AG09309 (cell line): ENCODE measurements around the gene PDE4D.
A peak's percentile ranks its signal among the peaks of the same experiment; 100 is the strongest.
"Not testable (repeated sequence)": the region's sequence is repeated elsewhere in the genome, so short reads cannot be mapped to it uniquely, and the experiment has no call there.

Experiments
- DNase-seq: peaks from one replicate; pipeline ENCODE4 v3.0.0-alpha.2; 2010; ENCODE audit warnings: low read depth
- H3K4me3 ChIP-seq: 2 replicates; pipeline ENCODE4 v1.5.1; 2011; ENCODE audit warnings: mild to moderate bottlenecking, low read depth, low read length, moderate library complexity; ENCODE audit not compliant: control insufficient read depth
- TF ChIP-seq, protein P1 (sequence below): IDR thresholded peaks from 2 replicates; pipeline ENCODE4 v1.5.1; 2011; ENCODE audit warnings: mild to moderate bottlenecking, low read depth, low read length, inconsistent platforms; ENCODE audit not compliant: insufficient read depth, control insufficient read depth; ENCODE audit errors: missing control alignments

PDE4D gene

GRCh38 chr5:59317774-59318205 is 575.7 kb downstream of the PDE4D start:
- H3K4me3 ChIP-seq = no peak overlapping the region
- no peak for DNase-seq
- TF ChIP-seq, protein P1, sequence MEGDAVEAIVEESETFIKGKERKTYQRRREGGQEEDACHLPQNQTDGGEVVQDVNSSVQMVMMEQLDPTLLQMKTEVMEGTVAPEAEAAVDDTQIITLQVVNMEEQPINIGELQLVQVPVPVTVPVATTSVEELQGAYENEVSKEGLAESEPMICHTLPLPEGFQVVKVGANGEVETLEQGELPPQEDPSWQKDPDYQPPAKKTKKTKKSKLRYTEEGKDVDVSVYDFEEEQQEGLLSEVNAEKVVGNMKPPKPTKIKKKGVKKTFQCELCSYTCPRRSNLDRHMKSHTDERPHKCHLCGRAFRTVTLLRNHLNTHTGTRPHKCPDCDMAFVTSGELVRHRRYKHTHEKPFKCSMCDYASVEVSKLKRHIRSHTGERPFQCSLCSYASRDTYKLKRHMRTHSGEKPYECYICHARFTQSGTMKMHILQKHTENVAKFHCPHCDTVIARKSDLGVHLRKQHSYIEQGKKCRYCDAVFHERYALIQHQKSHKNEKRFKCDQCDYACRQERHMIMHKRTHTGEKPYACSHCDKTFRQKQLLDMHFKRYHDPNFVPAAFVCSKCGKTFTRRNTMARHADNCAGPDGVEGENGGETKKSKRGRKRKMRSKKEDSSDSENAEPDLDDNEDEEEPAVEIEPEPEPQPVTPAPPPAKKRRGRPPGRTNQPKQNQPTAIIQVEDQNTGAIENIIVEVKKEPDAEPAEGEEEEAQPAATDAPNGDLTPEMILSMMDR = no peak

DNA sequence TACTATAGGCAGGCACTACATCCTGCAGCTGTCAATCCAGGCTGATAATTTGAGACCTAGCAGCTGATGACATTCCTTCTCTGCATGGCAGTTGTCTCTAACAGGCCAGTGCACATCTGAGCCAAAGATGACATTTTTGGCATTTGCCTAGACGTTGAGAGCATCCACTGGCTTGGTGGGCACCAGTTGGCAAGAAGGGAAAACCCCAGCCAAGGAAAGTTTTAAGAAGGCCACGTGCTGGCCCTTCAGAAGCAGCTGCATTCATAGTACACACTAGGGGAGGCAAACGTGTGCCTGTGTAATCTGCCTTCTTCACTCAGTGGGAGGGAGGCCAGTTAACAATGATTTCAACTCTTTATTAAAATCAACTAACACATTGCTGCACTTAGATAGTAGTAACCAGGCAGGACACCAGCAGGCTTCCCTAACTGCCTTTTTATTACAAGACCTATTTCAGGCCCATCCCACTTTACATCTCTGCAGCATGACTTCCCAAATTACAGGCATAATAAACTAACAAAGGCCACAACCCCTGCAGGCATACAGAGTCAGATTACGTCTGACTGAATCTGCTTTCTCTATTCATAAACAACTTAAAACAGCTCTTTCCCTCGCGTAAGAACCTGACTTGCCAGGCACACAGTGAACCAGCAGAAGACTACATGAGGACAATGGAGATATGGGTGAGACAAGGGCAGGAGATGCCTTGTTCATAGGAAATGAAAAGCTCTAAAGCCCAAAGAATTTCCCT is 576.3 kb downstream of the PDE4D start:
- H3K4me3 ChIP-seq = no peak overlapping the region
- peak; percentile 16 for DNase-seq
- TF ChIP-seq, protein P1 = no peak

DNA sequence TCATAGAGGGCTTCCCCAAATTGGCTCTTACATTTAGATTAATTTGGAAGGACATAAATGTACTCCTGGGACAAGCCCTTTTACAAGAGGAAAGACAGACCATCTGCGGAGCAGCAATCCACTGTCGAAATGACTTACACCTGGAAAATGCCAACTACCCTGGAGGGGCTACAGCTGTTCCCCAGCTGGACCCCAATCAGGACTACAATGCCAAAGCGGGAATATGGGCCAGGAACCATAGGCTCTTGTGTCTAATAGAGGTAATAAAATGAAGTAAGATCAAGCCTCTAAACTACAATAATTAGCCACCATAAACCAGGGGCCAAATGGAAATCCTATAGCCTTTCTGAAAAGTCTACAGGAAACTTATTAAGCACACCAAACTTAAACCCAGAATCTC is 581.3 kb downstream of the PDE4D start:
- DNase-seq = no peak
- no peak overlapping the region for H3K4me3 ChIP-seq
- TF ChIP-seq, protein P1 = no peak

GRCh38 chr5:59308685-59309084 is 584.8 kb downstream of the PDE4D start:
- not testable (repeated sequence) for DNase-seq, H3K4me3 ChIP-seq

- DNase-seq, H3K4me3 ChIP-seq: not testable (repeated sequence)
Measured at GRCh38 chr5:59303289-59303716, 590.2 kb downstream of the PDE4D start.

- H3K4me3 ChIP-seq, DNase-seq: not testable (repeated sequence)
Measured at GRCh38 chr5:59302509-59302908, 591.0 kb downstream of the PDE4D start.

- no peak for DNase-seq
- TF ChIP-seq, protein P1 = no peak
- H3K4me3 ChIP-seq = no peak overlapping the region
Measured at GRCh38 chr5:59301727-59302126, 591.8 kb downstream of the PDE4D start.

DNA sequence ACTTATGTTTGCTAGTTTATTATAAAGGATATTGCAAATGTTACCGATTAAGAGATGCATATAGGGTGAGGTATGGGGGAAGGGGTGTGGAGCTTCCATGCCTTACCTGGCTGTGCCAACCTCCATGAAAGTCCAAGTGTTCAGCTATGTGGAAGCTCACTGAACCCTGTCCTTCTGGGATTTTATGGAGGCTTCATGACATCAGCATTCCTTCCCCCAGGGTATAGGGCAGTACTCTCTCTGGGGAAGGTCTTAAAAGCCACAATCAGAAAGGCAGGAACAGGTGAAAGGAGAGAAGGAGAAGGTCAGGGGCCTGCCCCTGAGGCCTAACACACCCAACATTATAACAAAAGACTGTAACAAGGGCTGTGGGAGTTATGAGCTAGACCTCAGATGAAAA is 592.6 kb downstream of the PDE4D start:
- H3K4me3 ChIP-seq = no peak overlapping the region
- TF ChIP-seq, protein P1 = no peak
- DNase-seq = no peak
